SKM-1 (cell line): ENCODE results near the gene COQ5.
"Not testable (repeated sequence)": the region's sequence is repeated elsewhere in the genome, so short reads cannot be mapped to it uniquely, and the experiment has no call there.

Experiments used
- DNase-seq: peaks from one replicate; lab custom pipeline; 2025; ENCODE audit not compliant: unreplicated experiment; lab: John Stamatoyannopoulos, UW

The COQ5 gene

GRCh38 chr12:120528861-120529525 is at the start of gene COQ5:
COQ5 (minus strand) TSS chr12:120529158; CDS start chr12:120529141, 17 bp downstream.
- DNase-seq = no peak

GRCh38 chr12:120574106-120574505 is 45.1 kb upstream of the COQ5 start:
- DNase-seq = no peak

- DNase-seq = no peak
Observed at GRCh38 chr12:120573560-120573959, 44.6 kb upstream of the COQ5 start.

GRCh38 chr12:120571299-120571698 is 42.3 kb upstream of the COQ5 start:
- DNase-seq = no peak

- DNase-seq = no peak
Observed at GRCh38 chr12:120563495-120563894, 34.5 kb upstream of the COQ5 start.

- no peak for DNase-seq
Observed at GRCh38 chr12:120562906-120563305, 33.9 kb upstream of the COQ5 start.

- no peak for DNase-seq
Observed at GRCh38 chr12:120557589-120557988, 28.6 kb upstream of the COQ5 start.

GRCh38 chr12:120554678-120555077 is 25.7 kb upstream of the COQ5 start:
- DNase-seq = no peak

GRCh38 chr12:120546050-120546386 is 17.1 kb upstream of the COQ5 start:
- DNase-seq = no peak

- DNase-seq = no peak
Observed at GRCh38 chr12:120544691-120545090, 15.7 kb upstream of the COQ5 start.

GRCh38 chr12:120542166-120542565 is 13.2 kb upstream of the COQ5 start:
- DNase-seq = no peak

- no peak for DNase-seq
Observed at GRCh38 chr12:120540445-120540844, 11.5 kb upstream of the COQ5 start.

- DNase-seq = no peak
Observed at GRCh38 chr12:120539303-120539702, 10.3 kb upstream of the COQ5 start.

GRCh38 chr12:120538281-120539156 is 9.6 kb upstream of the COQ5 start:
- DNase-seq = no peak

- no peak for DNase-seq
Observed at GRCh38 chr12:120537856-120538220, 8.9 kb upstream of the COQ5 start.

- no peak for DNase-seq
Observed at GRCh38 chr12:120536064-120536791, 7.3 kb upstream of the COQ5 start.

GRCh38 chr12:120534703-120535655 is 6.0 kb upstream of the COQ5 start:
- no peak for DNase-seq

- no peak for DNase-seq
Observed at GRCh38 chr12:120534203-120534702, 5.3 kb upstream of the COQ5 start, which contains the start of gene RNF10. RNF10 (plus strand) TSS chr12:120534356; CDS start chr12:120534812, 456 bp downstream.

GRCh38 chr12:120532701-120533238 is 3.8 kb upstream of the COQ5 start:
- no peak for DNase-seq

GRCh38 chr12:120530418-120530761 is 1.4 kb upstream of the COQ5 start:
- not testable (repeated sequence) for DNase-seq
